GM08714 (cell line): ENCODE results near the gene POFUT1.
"Not testable (repeated sequence)": the region's sequence is repeated elsewhere in the genome, so short reads cannot be mapped to it uniquely, and the experiment has no call there.

Source experiments
- H3K4me3 ChIP-seq: fragments of 200-500 bp; sonication (Bioruptor generic); 2 replicates; pipeline ENCODE4 v1.5.1; 2014; ENCODE audit warnings: mild to moderate bottlenecking, low read length, inconsistent platforms
- ZNF274 ChIP-seq: IDR thresholded peaks from 2 replicates; pipeline ENCODE4 v1.6.1; 2012; ENCODE audit warnings: mild to moderate bottlenecking, low read depth, low read length

The POFUT1 gene

GRCh38 chr20:32179934-32180333, 27.7 kb upstream of the POFUT1 start:
- no peak for TF ChIP-seq ZNF274
- no peak overlapping the region for H3K4me3 ChIP-seq

- no peak for TF ChIP-seq ZNF274
- no peak overlapping the region for H3K4me3 ChIP-seq
Measured at GRCh38 chr20:32181606-32182005, 26.1 kb upstream of the POFUT1 start.

- TF ChIP-seq ZNF274, result no peak
- no peak overlapping the region for H3K4me3 ChIP-seq
Measured at GRCh38 chr20:32183947-32184635, 23.6 kb upstream of the POFUT1 start.

- TF ChIP-seq ZNF274, result no peak
- no peak overlapping the region for H3K4me3 ChIP-seq
Measured at GRCh38 chr20:32184961-32185603, 22.6 kb upstream of the POFUT1 start.

DNA sequence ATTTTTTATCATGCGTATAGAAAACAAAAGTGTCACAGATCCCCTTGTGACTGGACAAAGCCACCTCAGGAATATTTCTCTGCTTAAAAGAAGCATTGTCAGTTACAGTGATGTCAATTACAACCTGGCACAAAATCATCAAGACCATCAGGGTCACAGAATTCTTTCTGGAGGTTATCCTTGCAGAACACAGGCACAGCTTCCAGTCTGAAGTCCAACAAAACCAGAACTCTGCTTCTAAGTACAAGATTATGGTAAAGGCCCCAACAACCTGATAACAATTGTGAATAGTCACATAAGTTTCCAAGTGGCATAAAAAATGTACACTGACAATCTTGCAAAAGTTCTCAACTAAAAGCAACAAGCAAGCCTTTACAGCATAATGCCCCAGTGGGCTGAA, 21.2 kb upstream of the POFUT1 start:
- TF ChIP-seq ZNF274, result no peak
- H3K4me3 ChIP-seq, result no peak overlapping the region

DNA sequence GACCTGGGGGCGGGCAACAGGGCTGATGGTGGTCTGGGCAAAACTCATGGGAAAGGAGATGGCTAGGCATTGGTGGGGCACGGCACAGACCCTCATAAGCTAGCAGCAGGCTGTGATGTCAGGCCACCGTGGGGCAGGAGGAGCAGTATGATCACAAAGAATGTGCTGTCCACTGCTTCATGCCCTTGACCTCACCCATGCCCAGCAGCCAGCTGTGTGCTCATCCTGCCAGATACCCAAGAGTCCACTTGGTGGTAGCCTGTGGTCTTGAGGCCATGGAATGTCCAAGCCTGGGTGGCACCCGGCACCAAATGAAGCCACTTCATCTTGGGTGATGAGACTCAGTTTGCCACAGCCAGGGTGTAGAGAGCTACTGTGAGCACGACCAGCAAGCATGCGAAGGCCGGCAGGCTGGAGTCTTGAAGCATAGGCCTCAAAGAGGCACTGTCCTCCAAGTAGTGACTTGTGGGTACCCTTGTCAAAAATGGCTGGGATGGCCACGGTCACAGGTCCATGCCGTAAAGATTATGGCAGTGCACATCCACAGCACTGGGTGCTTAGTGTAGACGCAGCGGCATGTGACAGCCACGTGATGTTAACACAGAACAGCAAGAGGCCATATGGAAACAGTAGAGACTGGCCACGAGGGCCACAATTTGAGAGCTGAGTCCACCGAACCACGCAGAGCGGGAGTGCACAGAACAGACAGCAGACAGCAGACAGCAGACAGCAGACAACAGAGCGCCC, 19.1 kb upstream of the POFUT1 start:
- no peak for TF ChIP-seq ZNF274
- H3K4me3 ChIP-seq, result no peak overlapping the region

GRCh38 chr20:32189123-32189410, 18.6 kb upstream of the POFUT1 start:
- no peak for TF ChIP-seq ZNF274
- no peak overlapping the region for H3K4me3 ChIP-seq

DNA sequence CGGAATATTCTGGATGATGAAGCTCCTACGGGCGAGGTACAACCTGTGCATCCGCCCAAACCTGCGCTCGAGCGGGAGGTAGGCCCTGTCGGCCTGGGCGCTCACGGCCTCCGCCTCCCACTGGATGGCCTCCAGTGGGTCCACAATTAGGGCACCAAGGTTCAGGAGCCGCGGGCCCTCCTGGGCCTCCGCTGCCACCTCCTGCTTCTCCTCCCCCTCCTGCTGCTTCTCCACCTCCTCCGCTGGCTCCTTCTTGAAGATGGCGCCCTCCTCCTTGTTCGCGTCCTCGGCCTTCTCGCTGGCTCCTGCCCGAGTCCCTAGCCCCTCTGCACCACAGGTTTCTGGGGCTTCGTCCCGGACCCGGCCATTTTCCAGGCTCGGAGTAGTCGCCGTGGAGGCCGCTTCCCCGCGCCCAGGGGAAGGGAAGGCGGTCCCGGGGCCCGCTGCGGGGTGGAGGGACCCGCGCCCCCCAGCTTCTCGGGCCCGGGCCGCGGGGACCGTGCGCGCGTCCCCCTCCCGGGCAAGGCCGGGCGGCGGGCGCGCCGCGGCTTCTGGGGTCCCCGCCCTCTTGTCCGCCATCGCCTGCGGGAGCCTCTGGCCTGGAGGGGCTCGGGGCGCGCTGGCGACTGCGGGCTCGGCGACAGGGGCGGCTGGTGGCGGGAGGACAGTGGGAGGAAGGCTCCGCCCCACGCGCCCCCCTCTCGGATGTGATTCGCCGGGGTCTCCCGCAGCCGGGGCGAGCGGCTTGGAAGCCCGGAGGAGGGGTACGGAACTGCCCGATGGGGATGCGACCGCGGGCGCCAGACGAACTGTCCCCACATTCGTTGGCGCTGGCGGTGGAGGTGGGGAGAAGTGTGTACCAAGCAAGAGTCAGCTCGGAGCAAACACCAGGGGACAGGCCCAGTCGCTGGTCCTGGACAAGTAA, 17.7 kb upstream of the POFUT1 start:
- H3K4me3 ChIP-seq, result peak overlapping the region; percentile 44; the same call in 1 of the 2 replicates
- TF ChIP-seq ZNF274, result no peak

- no peak for TF ChIP-seq ZNF274
- no peak overlapping the region; the same call in 1 of the 2 replicates for H3K4me3 ChIP-seq
Measured at GRCh38 chr20:32190616-32191415, 16.9 kb upstream of the POFUT1 start.

- no peak overlapping the region for H3K4me3 ChIP-seq
- no peak for TF ChIP-seq ZNF274
Measured at GRCh38 chr20:32191422-32191821, 16.3 kb upstream of the POFUT1 start.

DNA sequence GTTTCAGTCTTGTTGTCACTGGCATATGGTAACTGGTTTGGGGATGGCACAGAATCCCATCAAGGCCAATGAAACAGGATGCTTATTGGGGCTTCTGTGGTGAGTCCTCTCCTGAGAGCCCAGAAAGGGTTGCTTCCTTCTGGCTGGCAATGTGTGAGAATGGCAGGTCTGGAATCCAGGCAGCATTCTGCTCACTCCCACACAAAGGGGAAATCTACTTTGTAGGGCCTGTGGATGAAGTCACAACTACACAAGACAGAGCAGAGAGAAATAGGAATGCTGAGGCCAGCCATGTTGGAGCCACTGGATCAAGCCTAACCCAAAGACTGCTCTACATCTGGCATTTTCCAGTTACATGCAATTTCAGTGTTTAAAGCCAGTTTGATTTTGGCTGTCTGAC, 15.8 kb upstream of the POFUT1 start:
- no peak for TF ChIP-seq ZNF274
- H3K4me3 ChIP-seq, result no peak overlapping the region

- no peak for TF ChIP-seq ZNF274
- H3K4me3 ChIP-seq, result no peak overlapping the region
Measured at GRCh38 chr20:32192698-32193097, 15.0 kb upstream of the POFUT1 start.

DNA sequence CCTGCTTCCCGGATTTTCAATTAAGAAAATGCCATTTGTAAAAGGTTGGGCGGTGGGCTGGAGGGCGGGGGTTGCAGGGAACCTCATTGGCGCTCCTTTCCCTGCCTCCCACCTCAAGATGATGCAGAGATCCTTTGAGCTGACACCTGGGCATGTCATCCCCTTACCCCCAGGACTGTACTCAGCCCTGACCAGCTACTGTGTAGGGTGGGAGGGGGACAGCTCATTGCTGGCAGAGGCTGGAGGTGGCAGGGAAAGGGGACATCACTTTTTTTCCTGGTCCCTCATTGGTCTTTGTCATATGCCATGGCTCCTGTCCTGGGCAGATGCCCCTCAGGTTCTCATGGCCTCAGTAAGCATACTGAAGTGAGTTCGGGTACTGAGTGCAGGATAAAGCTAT, 14.3 kb upstream of the POFUT1 start:
- not testable (repeated sequence) for H3K4me3 ChIP-seq

- H3K4me3 ChIP-seq, result no peak overlapping the region
- TF ChIP-seq ZNF274, result no peak
Measured at GRCh38 chr20:32193996-32194395, 13.7 kb upstream of the POFUT1 start.
